A549 treated with AZD2906 at 1 μM for 4 hours (cell line): ENCODE measurements around the gene C1QTNF12. TPM values are rescaled to one million over a fixed set of nuclear protein-coding genes. Genes with fewer than 3 reads are reported as not detected.

Experiments
- total RNA-seq: library from RNA; stranded (reverse); fragments of 200-300 nt; extraction: Qiagen RNA extraction; gene quantifications from 5 replicates; pipeline ENCODE4 v1.2.3, GENCODE V29; 2022

Gene C1QTNF12, protein sequence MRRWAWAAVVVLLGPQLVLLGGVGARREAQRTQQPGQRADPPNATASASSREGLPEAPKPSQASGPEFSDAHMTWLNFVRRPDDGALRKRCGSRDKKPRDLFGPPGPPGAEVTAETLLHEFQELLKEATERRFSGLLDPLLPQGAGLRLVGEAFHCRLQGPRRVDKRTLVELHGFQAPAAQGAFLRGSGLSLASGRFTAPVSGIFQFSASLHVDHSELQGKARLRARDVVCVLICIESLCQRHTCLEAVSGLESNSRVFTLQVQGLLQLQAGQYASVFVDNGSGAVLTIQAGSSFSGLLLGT
- total RNA-seq, result 0.71 to 1.9 TPM (median 1.4 TPM) in 5 replicates

DNA sequence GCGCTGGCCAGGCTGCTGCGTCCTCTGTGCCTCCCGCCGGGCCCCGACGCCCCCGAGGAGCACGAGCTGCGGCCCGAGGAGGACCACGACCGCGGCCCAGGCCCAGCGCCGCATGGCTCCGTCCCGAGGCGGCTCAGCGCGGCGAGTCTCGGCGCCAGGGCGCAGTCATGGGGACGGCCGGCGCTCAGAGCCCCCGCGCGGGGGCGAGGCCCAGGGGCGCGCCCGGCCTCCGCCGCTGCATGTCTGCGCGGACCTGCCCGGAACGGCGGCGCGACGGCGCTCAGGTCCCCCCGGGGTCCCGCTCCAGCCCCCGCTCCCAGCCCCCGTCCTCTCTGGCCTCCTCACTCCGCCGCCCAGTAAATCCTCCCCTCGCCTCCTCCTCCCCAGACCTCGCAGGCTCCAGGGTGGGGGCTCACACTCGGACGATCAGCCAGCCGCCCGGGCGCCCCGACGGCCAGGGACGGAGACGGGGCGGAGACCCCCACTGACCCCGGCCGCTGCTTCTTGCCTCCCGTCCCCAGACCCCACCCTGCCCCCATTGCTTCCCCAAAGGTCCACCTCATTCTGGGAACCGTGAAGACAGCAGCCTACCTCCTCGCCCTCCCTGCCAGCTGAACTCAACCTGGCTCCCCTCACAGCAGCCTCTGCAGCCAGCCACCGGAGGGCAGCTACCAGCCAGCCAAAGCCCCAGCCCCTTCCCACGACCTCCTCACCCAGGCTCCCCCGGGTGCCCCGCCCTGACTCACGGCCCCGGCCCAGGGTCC, at the start of gene C1QTNF12:
Gene C1QTNF12 (minus strand): TSS at position 146 of the 764 bp plus-strand sequence. CDS start 32 bp downstream, at position 114.

DNA sequence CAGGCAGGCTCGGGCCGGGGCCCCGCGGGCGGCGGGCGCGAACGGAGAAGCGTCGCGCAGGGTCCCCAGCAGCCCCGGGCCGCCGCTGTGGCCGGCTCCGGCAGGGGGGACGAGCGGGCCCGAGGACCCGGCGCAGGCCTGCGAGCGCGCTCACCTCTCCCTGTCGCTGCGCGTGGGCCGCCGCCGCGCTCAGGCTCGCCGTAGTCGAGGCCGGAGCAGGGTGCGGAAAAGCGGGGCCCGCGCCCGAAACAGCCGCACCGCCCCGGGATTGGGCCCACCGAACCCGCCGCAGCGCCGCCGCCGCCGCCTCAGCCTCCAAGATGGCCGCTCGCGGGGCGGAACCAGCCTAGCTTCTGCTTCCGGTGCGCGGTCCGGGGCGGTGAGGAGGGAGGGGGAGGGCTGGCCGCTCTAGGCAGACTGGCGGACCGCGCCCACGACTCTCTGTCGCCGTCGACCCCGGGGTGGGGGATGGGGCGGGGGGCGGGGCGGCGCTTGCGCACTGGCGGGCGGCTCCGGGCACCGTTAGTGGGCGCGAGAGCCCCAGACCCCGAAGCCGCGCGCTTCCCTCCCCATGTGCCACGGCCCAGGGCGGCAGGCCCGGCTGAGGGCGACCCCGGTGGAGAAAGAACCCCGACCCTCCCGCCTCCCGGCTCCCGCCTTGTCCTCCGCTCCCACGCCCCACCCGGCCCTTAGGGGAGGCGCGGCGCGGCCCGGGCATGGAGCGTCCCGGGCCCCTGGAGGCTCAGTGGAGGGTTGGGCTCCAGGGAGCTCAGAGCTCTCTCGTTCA, 27.2 kb upstream of the C1QTNF12 start, which contains the start of gene UBE2J2:
Gene UBE2J2 (minus strand): TSS at position 343 of the 787 bp plus-strand sequence. CDS start 5,862 bp downstream, outside the sequence.

DNA sequence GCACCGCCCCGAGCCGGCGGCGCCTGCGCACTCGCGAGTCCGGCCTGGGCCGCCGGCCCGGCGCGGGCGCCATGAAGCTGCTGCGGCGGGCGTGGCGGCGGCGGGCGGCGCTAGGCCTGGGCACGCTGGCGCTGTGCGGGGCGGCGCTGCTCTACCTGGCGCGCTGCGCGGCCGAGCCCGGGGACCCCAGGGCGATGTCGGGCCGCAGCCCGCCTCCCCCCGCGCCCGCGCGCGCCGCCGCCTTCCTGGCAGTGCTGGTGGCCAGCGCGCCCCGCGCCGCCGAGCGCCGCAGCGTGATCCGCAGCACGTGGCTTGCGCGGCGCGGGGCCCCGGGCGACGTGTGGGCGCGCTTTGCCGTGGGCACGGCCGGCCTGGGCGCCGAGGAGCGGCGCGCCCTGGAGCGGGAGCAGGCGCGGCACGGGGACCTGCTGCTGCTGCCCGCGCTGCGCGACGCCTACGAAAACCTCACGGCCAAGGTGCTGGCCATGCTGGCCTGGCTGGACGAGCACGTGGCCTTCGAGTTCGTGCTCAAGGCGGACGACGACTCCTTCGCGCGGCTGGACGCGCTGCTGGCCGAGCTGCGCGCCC, 14.2 kb downstream of the C1QTNF12 start, which contains the start of gene B3GALT6:
Gene B3GALT6 (plus strand): TSS at position 30 of the 588 bp plus-strand sequence. CDS start 42 bp downstream, at position 72.

DNA sequence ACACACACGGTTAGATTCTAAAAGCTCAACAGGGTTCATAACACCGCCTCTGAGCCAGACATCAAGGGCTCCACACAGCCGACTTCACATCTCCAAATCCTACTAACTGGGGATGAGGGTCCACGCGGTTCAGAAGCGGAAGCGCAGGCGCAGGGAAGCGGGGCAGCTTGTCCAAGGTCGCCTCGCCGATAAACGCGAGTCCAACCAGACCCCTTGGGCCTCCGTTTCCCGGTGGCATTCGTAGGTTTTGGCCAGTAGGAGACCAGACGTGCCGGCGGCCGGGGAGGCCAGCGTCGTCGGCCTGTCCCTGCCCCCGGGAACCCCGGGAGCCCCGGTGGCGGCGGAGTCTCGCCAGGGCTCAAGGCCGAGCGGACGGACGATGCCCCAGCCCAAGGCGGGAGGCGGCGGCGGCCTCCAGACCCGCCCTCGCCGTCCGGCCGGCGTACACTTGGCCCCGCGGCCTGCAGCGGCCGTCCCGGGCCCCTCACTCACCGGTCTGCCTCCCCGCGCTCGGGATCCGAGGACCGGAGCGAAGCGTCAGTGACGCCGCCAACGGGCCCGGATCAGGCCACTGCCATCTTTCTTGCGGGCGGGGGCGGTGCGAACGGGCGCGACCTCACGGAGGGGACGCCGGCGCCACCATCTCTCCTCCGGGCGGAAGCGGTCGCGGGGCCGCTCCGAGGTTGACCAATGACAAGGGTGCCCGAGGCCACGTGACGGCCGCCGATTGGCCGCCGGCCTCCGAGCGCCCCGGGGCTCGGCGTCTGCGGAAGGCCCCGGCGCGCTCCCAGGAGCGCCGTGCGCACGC, 14.9 kb downstream of the C1QTNF12 start, which contains the start of gene SDF4:
Gene SDF4 (minus strand): TSS at position 602 of the 808 bp plus-strand sequence. CDS start 3,229 bp downstream, outside the sequence.

DNA sequence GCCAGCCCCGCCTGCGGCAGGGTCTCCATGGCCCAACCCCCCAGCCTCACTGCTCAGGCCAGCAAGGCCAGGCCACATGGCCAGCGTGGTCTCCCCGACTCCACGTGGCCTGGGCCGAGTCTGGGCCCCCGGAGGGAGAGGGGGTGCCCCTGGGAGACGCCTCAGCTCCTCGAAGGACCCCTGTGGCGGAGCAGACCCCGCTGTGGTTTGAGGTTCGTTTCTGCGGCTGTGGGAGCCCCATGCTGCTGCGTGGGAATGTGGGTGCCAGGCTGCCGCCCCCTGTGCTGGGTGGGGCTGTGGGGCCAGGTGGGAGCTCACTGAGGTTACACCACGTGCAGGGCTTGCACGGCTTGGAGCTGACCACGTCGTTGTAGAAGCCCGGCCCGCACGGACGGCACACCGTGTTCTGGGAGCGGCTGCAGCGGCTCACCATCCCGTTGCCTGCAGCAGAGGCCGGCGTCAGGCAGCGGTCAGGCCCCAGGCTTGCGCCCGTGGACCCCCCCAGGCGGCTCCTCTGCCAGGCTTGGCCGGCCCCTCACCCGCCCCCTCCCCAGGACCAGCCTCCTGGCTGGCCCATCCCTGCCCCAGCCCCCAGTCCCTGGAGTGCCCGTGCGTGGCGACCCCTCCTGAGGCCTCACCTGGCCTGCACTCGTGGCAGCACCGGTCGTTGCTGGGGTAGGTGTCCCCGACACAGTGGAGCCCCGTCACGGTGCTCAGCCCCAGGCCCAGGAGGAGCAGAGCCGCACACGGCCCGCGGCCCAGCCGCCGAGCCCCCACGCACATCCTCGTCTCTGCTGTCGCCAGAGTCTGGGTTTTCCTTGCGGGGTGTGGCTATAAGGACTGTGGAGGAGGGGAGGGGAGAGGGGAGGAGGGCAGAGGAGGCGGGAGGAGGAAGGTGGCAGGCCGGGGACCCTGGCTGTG, 32.9 kb downstream of the C1QTNF12 start, which contains the start of gene TNFRSF4:
Gene TNFRSF4 (minus strand): TSS at position 809 of the 921 bp plus-strand sequence. CDS start 26 bp downstream, at position 783.

DNA sequence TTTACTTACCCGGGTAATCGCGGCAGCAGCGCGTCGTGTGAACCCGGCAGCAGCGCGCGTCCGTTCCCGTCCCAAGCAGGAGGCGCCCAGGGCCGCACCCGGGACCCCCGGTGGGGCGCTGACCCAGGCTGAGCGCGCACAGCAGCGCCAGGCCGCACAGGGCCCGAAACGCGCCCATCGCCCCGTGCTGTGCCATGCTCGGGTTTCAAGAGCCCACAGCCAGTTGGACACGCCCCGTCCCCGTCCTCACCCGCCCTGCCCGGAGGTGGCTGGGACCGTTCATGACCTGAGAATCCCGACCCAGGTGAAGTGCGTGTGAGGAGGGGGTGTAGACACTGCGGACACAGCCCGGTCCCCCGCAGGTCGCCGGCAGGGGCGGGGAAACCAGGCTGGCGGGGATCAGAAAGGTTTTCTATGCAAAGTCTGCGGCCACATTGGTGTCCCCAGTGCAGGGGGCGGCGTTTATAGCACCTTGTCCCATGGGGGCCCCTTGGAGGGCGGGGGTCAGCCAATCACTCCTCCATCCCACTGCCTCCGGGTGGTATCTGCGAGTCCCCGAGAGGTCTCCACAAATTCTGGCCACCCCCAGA, 40.1 kb downstream of the C1QTNF12 start, which contains the start of gene TNFRSF18:
Gene TNFRSF18 (minus strand): TSS at position 217 of the 590 bp plus-strand sequence. CDS start 21 bp downstream, at position 196.

Other genes starting within 250 kb of the C1QTNF12 start
- gene HES4, start 246.6 kb downstream of the C1QTNF12 start, total RNA-seq, result 17.8 to 65.9 TPM (median 57.8 TPM) in 5 replicates
- 12.1 to 23.1 TPM (median 19.4 TPM) in 5 replicates for gene ISG15, start 233.2 kb downstream of the C1QTNF12 start, total RNA-seq
- gene AGRN, start 226.6 kb downstream of the C1QTNF12 start, total RNA-seq, result 78.5 to 115 TPM (median 107 TPM) in 5 replicates
- 0.21 to 0.30 TPM (median 0.23 TPM) in 5 replicates for gene RNF223, start 172.4 kb downstream of the C1QTNF12 start, total RNA-seq
- gene C1orf159, start 130.6 kb downstream of the C1QTNF12 start, total RNA-seq, result 8.2 to 14.5 TPM (median 13.7 TPM) in 5 replicates
- not detected in 5 replicates for gene TTLL10, start 72.8 kb downstream of the C1QTNF12 start, total RNA-seq
- 0.09 to 0.20 TPM (median 0.13 TPM) in 4 of 5 replicates, not detected in the other for gene TNFRSF18, start 40.1 kb downstream of the C1QTNF12 start, total RNA-seq
- 0.13 to 0.34 TPM (median 0.20 TPM) in 4 of 5 replicates, not detected in the other for gene TNFRSF4, start 32.6 kb downstream of the C1QTNF12 start, total RNA-seq
- gene SDF4, start 14.7 kb downstream of the C1QTNF12 start, total RNA-seq, result 109 to 135 TPM (median 131 TPM) in 5 replicates
- 11.0 to 19.8 TPM (median 18.8 TPM) in 5 replicates for gene B3GALT6, start 14.5 kb downstream of the C1QTNF12 start, total RNA-seq
- 36.2 to 50.4 TPM (median 45.1 TPM) in 5 replicates for gene UBE2J2, start 27.1 kb upstream of the C1QTNF12 start, total RNA-seq
- gene SCNN1D, start 33.7 kb upstream of the C1QTNF12 start, total RNA-seq, result 0.52 to 1.3 TPM (median 1.1 TPM) in 5 replicates
- gene ACAP3, start 61.2 kb upstream of the C1QTNF12 start, total RNA-seq, result 8.2 to 16.9 TPM (median 14.4 TPM) in 5 replicates
- 15.8 to 25.3 TPM (median 23.7 TPM) in 5 replicates for gene PUSL1, start 61.9 kb upstream of the C1QTNF12 start, total RNA-seq
- 46.5 to 63.1 TPM (median 58.1 TPM) in 5 replicates for gene INTS11, start 77.9 kb upstream of the C1QTNF12 start, total RNA-seq
- gene CPTP, start 78.1 kb upstream of the C1QTNF12 start, total RNA-seq, result 18.3 to 25.4 TPM (median 24.0 TPM) in 5 replicates
- 0.09 to 0.26 TPM (median 0.23 TPM) in 5 replicates for gene TAS1R3, start 84.6 kb upstream of the C1QTNF12 start, total RNA-seq
- 41.0 to 73.2 TPM (median 64.0 TPM) in 5 replicates for gene DVL1, start 102.7 kb upstream of the C1QTNF12 start, total RNA-seq
- gene MXRA8, start 111.8 kb upstream of the C1QTNF12 start, total RNA-seq, result 0.11 to 0.36 TPM (median 0.15 TPM) in 4 of 5 replicates, not detected in the other
- 107 to 197 TPM (median 169 TPM) in 5 replicates for gene AURKAIP1, start 128.5 kb upstream of the C1QTNF12 start, total RNA-seq
- 38.0 to 55.0 TPM (median 48.1 TPM) in 5 replicates for gene CCNL2, start 152.6 kb upstream of the C1QTNF12 start, total RNA-seq
- gene MRPL20, start 160.6 kb upstream of the C1QTNF12 start, total RNA-seq, result 128 to 145 TPM (median 135 TPM) in 5 replicates
- gene ANKRD65, start 174.6 kb upstream of the C1QTNF12 start, total RNA-seq, result 0.03 to 0.10 TPM (median 0.07 TPM) in 3 of 5 replicates, not detected in the others
- gene VWA1, start 189.0 kb upstream of the C1QTNF12 start, total RNA-seq, result 3.7 to 15.9 TPM (median 14.0 TPM) in 5 replicates
- not detected in 5 replicates for gene ATAD3C, start 203.0 kb upstream of the C1QTNF12 start, total RNA-seq
- 1.1 to 3.4 TPM (median 2.9 TPM) in 5 replicates for gene ATAD3B, start 225.0 kb upstream of the C1QTNF12 start, total RNA-seq